HG03135 (cell line): Measurements from ENCODE around the gene CRAMP1.
A peak's percentile ranks its signal among the peaks of the same experiment; 100 is the strongest.
"Not testable (repeated sequence)": the region's sequence is repeated elsewhere in the genome, so short reads cannot be mapped to it uniquely, and the experiment has no call there.

Experiments used
- ATAC-seq: cut with Tn5 transposase; IDR thresholded peaks from one replicate; pipeline ENCODE4 v1.9.1; 2021; ENCODE audit warnings: mild to moderate bottlenecking, moderate library complexity; ENCODE audit not compliant: unreplicated experiment

Gene CRAMP1

DNA sequence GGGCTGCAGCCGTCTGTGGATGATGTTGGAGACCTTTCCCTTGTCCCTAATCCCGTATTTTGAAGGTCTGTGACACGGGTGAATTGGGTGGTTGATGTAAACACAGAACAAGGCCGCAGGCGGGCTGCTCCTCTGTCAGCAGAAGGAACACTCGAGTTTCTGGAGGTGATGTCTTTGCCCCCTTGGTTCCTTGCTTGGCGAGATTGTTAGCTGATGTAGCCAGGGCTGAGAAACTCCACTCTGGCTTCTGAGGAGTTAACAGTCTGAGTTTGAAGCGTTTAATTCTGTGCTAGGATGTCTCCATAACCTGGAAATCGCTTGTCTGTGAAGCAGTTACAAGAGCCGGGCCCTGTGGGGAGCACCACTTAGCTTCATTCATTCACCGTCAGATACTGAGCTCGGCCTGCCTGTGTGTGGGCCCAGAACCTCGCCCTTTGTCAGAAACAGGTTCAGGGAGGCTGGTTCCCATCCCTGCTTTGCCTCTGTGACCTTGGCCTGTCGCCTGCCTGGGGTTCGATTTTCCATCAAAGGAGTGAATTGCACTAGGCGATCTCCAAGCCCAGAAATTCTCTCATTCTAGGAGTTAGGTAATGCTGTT lies 95.1 kb downstream of the CRAMP1 start:
- ATAC-seq: no peak

DNA sequence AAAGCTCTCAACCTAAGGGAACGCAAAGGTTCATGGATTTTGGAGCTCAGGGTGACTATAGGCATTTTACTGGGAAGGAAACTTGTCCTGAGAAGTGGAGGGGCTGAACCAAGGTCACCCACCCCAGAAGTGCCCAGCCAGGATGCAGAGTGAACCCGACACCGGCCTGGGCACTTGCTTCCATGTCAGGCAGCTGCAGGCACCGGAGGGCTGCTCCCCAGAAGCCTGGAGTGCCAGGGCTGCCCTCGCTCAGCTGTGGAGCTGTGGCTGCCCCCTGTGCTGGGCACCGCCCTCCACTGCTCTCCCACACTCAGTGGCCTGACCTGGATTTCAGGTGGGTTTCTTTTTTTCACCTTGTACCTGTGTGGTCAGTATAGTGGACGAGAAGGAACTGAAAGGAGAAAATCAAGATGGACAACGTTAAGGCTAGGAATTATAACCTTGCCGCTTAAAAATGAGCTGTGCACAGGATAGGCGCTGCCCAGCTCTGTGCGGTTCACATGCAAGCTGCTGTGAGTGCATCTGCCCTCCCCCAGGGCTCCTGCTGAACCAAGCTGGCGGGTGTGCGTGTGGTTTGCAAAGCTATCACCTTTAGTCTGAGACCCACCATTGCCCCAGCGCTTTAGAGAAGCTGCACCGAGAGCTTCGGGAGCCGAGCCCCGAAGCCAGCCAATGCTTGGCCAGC lies 96.1 kb downstream of the CRAMP1 start:
- ATAC-seq: no peak

DNA sequence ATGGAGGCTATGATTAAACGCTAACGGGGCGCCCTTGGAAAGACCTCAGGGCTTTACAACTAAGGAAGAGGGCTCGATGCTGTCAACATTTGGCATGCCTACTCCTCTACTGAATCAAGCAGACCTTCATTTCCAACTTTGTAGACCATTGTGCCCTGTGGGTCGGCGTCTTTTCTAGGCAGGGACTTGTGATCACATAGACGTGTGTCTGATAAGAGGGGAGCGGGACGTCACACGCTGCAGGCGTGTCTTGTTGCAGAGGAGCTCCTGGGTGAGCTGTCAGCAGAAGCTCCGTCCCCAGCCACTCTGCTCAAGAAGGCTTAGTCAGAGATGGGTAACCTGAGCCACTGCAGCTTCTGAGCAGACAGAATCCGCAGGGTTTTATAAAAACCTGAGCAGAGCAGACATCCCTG lies 96.6 kb downstream of the CRAMP1 start:
- no peak for ATAC-seq

DNA sequence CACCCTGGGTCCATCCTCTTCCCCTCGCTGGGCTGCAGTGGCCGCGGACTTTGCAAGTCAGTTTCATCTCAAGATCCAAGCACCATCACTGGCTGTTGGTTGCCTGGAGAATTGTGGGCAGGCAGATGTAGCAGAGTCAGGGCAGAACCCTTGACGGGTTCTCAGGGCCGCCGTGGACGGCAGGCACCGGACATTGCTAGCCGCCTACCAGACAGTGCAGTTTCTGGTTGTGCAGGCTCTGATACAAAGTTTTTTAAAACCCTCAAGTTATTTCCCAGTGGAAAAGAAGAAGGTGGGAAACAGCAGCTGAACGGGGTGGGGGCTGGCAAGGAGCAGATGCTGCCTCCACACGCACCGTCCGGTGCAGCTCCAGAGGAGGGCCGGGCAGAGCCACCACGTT lies 97.2 kb downstream of the CRAMP1 start:
- ATAC-seq: no peak

DNA sequence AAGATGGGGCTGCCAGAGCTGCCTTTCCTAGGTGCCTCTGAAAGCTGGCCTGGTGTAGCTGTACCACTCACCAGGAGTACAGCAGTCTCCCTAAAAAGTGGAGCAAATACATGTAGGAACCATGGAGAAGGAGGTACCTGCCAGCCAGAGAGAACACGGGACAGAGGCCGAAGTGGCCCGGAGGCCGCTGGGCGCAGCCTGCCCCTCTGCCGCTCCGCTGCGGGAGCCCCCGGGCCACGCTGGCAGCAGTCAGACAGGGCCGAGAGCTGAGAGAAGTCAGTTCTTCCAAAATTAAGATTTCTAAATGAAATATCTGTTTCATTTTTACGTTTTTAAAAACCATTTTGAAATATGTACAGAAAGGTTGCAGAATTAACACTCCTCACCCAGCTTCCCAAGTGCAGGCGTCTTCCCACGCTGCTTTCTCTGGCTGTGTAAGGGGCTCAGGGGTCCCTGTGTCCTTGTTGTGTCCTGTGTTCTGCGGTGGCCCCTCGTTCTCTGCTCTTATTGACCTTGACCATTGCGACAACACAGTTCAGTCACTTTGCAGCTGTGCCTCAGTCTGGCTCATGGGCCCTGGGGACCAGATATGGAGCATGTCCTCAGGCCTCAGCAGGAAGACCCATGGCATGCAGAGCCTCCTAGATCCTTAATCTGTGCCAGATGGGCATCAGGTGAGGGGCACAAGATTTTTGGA lies 98.8 kb downstream of the CRAMP1 start:
- no peak for ATAC-seq

DNA sequence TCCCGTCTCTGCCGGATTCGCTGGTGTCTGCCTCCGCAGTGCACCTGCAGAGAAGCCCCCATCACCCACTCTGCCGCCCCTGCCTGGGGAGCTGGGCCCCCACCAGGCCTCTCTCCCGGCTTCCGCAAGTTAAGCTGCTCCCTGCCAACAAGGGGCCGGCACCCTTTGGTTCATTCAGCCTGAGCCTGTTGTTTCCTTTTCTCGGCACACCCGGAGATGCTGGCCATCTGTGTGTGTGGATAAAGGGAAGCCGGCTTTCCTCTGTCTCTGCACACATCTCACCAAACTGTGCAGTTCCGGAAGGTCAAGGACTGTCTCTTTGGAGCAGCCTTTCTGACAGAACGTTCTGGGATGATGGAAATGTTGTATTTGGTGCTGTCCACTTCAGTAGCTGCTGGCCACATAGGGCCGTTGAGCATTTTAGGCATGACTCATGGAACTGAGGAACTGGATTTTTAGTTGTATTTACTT lies 100.7 kb downstream of the CRAMP1 start:
- ATAC-seq: no peak

DNA sequence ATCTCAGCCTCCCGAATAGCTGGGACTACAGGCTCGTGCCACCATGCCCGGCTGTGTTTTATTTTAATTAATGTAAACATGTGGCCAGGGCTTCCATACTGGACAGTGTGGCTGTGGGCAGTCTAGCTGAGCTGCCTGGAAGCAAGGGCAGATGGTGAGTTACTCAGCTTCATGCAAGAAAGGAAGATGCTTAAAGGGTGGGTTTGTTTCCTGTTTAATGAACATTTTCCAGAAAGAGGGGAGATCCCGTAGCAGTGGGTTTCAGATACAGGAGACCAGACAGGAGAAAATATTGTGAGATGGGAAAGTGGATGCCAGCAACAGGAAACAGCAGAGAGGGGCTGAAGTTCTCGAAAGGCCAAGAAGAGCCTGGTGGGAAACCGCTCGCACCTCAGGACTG lies 101.2 kb downstream of the CRAMP1 start:
- no peak for ATAC-seq

DNA sequence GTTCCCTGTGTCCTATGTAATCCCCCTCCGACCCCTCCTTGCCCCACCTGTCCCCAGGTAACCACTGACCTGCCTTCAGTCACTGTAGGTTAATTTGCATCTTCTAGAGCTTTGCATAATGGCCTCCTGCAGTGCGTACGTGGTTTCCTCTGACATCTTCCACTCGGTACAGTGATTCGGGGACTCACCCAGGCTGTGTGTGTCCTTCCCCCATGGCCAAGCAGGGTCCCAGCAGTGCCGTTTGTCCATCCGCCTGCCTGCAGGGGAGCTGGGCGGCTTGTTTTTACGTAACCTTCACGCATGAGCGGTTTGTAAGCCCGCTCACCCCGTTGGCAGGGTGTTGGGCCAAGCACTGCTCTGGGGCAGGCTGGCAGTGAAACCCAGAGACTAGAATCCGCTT lies 101.8 kb downstream of the CRAMP1 start:
- peak; percentile 49 for ATAC-seq

DNA sequence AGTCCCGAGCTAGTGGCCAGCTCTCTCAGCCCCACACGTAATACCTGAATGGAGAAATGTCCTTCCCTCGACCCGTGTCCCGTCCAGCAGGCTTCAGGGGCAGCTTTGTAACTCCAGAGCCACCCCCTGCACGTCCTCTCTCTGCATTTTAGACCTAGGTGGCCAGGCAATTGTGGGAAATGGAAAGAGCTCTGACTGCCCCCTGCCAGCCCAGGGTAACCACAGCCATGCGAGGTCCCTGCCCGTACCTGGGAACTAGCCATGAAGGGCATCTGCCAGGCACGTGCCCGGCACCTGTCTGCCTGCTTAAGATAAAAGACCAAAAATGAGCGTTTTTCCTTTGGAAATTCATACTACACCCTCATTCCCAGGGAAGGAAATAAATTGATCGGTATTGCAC lies 103.1 kb downstream of the CRAMP1 start:
- no peak for ATAC-seq

DNA sequence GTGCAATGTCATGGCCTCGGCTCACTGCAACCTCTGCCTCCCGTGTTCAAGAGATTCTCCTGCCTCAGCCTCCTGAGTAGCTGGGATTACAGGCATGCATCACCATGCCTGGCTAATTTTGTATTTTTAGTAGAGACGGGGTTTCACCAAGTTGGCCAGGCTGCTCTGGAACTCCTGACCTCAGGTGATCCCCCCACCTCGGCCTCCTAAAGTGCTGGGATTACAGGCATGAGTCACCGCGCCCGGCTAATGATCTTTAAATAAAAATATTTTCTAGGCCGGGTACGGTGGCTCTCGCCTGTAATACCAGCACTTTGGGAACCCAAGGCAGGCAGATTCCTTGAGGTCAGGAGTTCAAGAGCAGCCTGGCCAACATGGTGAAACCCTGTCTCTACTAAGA lies 106.1 kb downstream of the CRAMP1 start:
- not testable (repeated sequence) for ATAC-seq

DNA sequence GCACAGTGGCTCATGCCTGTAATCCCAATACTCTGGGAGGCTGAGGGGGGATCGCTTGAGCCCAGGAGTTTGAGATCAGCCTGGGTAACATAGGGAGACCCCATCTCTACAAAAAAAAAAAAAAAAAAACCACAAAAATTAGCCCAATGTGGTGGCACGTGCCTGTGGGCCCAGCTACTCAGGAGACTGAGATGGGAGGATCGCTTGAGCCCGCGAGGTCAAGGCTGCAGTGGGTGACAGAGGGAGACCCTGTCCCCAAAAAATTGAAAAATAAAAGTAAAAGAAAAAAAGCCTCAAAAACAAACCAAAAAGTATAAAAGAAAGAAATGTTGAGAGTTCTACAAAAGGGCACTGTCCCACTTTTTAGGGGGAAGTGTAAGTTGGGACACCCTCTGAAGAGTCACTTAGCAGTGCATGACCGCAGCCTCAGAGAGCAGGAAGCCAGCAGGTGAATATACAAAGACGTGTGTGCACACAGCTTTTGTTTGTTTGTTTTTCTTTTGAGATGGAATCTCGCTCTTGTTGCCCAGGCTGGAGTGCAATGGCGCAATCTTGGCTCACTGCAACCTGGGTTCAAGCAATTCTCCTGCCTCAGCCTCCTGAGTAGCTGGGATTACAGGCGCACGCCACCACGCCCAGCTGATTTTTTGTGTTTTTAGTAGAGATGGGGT lies 107.5 kb downstream of the CRAMP1 start:
- ATAC-seq: not testable (repeated sequence)

DNA sequence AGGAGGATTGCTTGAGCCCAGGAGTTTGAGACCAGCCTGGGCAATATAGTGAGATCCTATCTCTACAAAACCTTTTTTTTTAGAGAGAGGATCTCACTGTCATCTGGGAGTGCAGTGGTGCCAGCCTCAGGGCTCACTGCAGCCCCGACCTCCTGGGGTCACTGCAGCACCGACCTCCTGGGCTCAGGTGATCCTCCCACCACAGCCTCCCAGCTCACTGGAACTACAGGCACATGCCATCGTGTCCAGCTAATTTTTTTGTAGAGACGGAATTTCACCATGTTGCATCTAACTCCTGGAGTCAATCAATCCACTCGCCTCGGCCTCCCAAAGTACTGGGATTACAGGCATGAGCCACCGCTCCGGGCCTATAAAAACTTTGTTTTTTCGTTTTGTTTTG lies 109.2 kb downstream of the CRAMP1 start:
- no peak for ATAC-seq

DNA sequence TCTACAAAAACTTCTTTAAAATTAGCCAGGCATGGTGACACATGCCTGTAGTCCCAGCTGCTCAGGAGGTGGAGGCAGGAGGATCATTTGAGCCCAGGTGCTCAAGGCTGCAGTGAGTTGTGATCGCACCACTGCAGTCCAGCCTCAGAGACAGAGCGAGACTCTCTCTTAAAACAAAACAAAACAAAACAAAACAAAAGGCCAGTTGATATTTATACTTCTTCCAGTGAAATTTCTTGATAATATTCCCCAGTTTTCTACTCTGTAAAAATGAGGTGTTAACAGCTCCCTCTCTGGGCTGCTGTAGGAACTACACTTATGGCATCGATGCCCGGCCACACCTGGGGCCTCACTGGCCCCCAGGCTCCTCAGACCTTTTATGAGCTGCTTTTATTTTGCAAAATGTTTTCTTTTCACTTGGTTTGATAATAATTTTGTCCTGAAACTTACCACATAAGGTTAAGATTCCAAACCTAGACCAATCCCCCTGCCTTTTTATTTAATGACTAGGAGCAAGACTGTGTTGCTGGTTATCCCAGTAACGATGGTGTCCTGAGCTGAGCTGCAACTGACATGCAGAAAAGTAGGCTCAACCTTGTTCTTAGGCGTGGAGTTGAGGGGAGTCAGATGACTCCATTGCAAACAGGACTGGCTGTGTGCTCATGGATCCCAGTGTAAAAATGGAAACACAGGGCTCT lies 111.4 kb downstream of the CRAMP1 start:
- no peak for ATAC-seq

DNA sequence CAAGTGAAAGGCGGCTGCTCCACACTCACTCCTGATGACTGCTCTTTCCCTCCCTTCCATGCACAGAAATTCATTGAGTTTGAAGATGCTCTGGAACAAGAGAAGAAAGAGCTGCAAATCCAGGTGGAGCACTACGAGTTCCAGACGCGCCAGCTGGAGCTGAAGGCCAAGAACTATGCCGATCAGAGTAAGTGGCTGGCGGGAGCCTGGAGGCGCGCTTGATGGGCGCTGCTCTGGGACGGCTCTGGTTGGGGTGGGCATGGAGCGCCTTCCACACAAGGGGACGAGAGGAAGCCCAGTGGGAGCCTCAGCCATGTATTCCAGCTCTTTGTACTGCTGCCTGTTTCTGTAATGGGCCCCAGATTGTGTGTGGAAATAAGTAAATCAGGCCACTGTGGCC lies 112.3 kb downstream of the CRAMP1 start:
- no peak for ATAC-seq

DNA sequence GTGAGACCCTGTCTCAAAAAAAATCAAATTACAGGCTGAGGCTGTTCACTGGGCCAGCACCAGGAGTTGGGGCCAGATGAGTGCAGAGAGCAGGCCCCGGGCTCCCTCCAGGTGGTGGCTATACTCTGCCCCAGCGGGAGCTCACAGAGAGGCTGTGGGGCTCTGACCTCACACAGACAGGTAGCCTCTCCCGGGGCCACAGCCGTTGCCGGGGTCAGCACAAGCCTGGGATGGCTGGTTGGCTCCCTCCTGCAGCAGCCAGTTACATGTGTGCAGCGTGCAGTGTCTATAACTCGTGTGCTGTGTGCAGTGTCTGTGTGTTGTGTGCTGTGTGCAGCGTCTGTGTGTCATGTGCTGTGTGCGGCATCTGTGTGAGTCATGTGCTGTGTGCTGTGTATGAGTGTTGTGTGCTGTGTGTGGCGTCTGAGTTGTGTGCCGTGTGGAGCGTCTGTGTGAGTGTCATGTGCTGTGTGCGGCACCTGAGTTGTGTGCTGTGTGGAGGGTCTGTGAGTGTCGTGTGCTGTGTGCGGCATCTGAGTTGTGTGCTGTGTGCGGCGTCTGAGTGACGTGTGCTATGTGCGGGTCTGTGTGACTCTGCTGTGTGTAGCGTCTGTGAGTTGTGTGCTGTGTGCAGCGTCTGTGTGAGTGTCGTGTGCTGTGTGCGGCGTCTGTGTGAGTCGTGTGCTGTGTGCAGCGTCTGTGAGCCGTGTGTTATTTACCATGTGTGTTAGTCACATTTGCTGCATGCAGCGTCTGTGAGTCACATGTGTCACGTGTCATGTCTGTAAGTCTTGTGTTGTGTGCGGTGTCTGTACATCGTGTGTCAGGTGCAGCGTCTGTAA lies 114.7 kb downstream of the CRAMP1 start:
- ATAC-seq: no peak
